K562 (cell line): ENCODE data around the gene DNASE2. TPM values are rescaled to one million over a fixed set of nuclear protein-coding genes. Genes with fewer than 3 reads are reported as not detected.

Source experiments
- ATAC-seq: fragments of 200-7000 bp; cut with Tn5 transposase; 3 replicates; pipeline ENCODE4 v1.9.1; 2020; ENCODE audit warnings: moderate library complexity
- BruUV-seq: library from RNA; stranded (reverse); fragments of 400-500 nt; replicated peaks from 2 replicates; lab custom pipeline; 2021; lab: Mats Ljungman, UMichigan
- CTCF ChIA-PET: fragments of 300-600 bp; formaldehyde crosslinking; extraction: SDS; loops from one replicate; lab custom pipeline; 2021; ENCODE audit warnings: low intra/inter-chr PET ratio; lab: Yijun Ruan, JAX
- POLR2A ChIA-PET: fragments of 300-600, 350-650 bp; sonication (Branson Sonifier 250); formaldehyde crosslinking; extraction: SDS; loops from one replicate; lab custom pipeline; 2021; ENCODE audit warnings: antibody characterized with exemption, inconsistent platforms; lab: Yijun Ruan, JAX
- DNase-seq, 4 experiments: peaks; one replicate each; pipeline versions ENCODE4 v3.0.0 to v3.0.0-alpha.2; 2011 to 2018; ENCODE audit warnings: low spot score in 3 of 4, mixed read lengths in 3 of 4; ENCODE audit errors: extremely low read depth in 1 of 4
- FAIRE-seq: peaks from 2 replicates; lab custom pipeline; 2011; peaks lifted over from hg19 to GRCh38; lab: Jason Lieb, UNC
- H2AFZ ChIP-seq: 2 replicates; pipeline ENCODE4 v1.6.0; 2011; ENCODE audit warnings: low read depth, low read length, control low read depth, inconsistent platforms
- H3K27ac ChIP-seq: fragments of 200-600 bp; 3 replicates; pipeline ENCODE4 v1.8.0; 2011; ENCODE audit warnings: low read depth, mild to moderate bottlenecking, control low read depth, inconsistent platforms, low read length, moderate library complexity, mixed read lengths; ENCODE audit errors: extremely low read depth
- H3K27me3 ChIP-seq, 2 experiments: fragments of 300-600 bp in 1 of 2; 2 replicates in 1 of 2; 3 replicates in 1 of 2; pipeline versions ENCODE4 v1.6.0 to v1.8.0; 2011; ENCODE audit warnings: inconsistent platforms in 2 of 2, low read length in 2 of 2, mild to moderate bottlenecking in 1 of 2, mixed read lengths in 1 of 2, moderate library complexity in 1 of 2; ENCODE audit not compliant: control insufficient read depth in 2 of 2, insufficient read depth in 2 of 2
- H3K36me3 ChIP-seq: fragments of 300-600 bp; 3 replicates; pipeline ENCODE4 v1.8.0; 2011; ENCODE audit warnings: mild to moderate bottlenecking, low read length, inconsistent platforms; ENCODE audit not compliant: control insufficient read depth, insufficient read depth
- H3K4me1 ChIP-seq, 2 experiments: fragments of 200-600 bp in 1 of 2; replicated peaks in 1 of 2; 2 replicates in 1 of 2; 3 replicates in 1 of 2; pipeline versions ENCODE4 v1.5.1 to v1.8.0; 2011; ENCODE audit warnings: inconsistent platforms in 2 of 2, low read length in 2 of 2, mild to moderate bottlenecking in 1 of 2, mixed read lengths in 1 of 2, moderate library complexity in 1 of 2; ENCODE audit not compliant: control insufficient read depth in 2 of 2, insufficient read depth in 2 of 2
- H3K4me2 ChIP-seq: 2 replicates; pipeline ENCODE4 v1.6.1; 2011; ENCODE audit warnings: low read length, control low read depth, inconsistent platforms, mixed read lengths; ENCODE audit not compliant: insufficient read depth
- H3K4me3 ChIP-seq: fragments of 200-600 bp; sonication (generic), shearing (Covaris generic); 2 replicates; pipeline ENCODE4 v1.5.1; 2016; ENCODE audit warnings: control low read depth, inconsistent platforms
- H3K79me2 ChIP-seq: fragments of 200-600 bp; 3 replicates; pipeline ENCODE4 v1.8.0; 2011; ENCODE audit warnings: low read length, inconsistent platforms; ENCODE audit not compliant: control insufficient read depth, insufficient read depth
- H3K9ac ChIP-seq, 2 experiments: 2 replicates each; pipeline versions ENCODE4 v1.6.0 to v1.6.1; 2011; ENCODE audit warnings: low read depth in 2 of 2, low read length in 2 of 2, control low read depth in 1 of 2, inconsistent platforms in 1 of 2, mild to moderate bottlenecking in 1 of 2, mixed read lengths in 1 of 2; ENCODE audit not compliant: insufficient read depth in 1 of 2
- H3K9me1 ChIP-seq: one replicate; pipeline ENCODE4 v1.6.0; 2011; ENCODE audit warnings: inconsistent platforms, mild to moderate bottlenecking, low read length, moderate library complexity; ENCODE audit not compliant: control insufficient read depth, insufficient read depth
- H3K9me3 ChIP-seq: replicated peaks from 2 replicates; pipeline ENCODE4 v1.5.1; 2011; ENCODE audit warnings: low read depth, low read length, inconsistent platforms; ENCODE audit not compliant: control insufficient read depth, insufficient read depth
- H4K20me1 ChIP-seq: replicated peaks from 2 replicates; pipeline ENCODE4 v1.6.1; 2011; ENCODE audit warnings: low read length, inconsistent platforms, mixed read lengths; ENCODE audit not compliant: control insufficient read depth, insufficient read depth
- DLX4 ChIP-seq: fragments of 250-450 bp; sonication (Bioruptor Pico); IDR thresholded peaks from 2 replicates; pipeline ENCODE4 v1.6.1; 2021; ENCODE audit warnings: mild to moderate bottlenecking
- DPF2 ChIP-seq: fragments of 450-650 bp; IDR thresholded peaks from 2 replicates; pipeline ENCODE4 v1.6.1; 2016
- E2F8 ChIP-seq: fragments of 450-650 bp; IDR thresholded peaks from 2 replicates; pipeline ENCODE4 v1.7.1; 2018; ENCODE audit warnings: mild to moderate bottlenecking, low read depth; ENCODE audit not compliant: partially characterized antibody
- JUND ChIP-seq, 2 experiments: IDR thresholded peaks; 2 replicates in 1 of 2; 3 replicates in 1 of 2; pipeline ENCODE4 v1.6.1; 2011; ENCODE audit warnings: borderline replicate concordance in 2 of 2, low read depth in 2 of 2, low read length in 2 of 2, improper control_type of control experiment in 1 of 2, missing biosample characterization in 1 of 2, missing genetic modification characterization in 1 of 2, missing genetic modification reagents in 1 of 2
- RB1 ChIP-seq: fragments of 450-650 bp; IDR thresholded peaks from 2 replicates; pipeline ENCODE4 v1.6.1; 2017; ENCODE audit warnings: low read depth, mild to moderate bottlenecking
- SUPT5H ChIP-seq: fragments of 450-650 bp; IDR thresholded peaks from 2 replicates; pipeline ENCODE4 v1.6.1; 2016
- ZEB2 ChIP-seq: fragments of 450-650 bp; IDR thresholded peaks from 2 replicates; pipeline ENCODE4 v1.6.1; 2016
- ZNF121 ChIP-seq: sonication (generic); formaldehyde crosslinking; conservative IDR thresholded peaks from 2 replicates; pipeline ENCODE4 v1.8.0; 2022; ENCODE audit warnings: missing genetic modification reagents
- ZNF23 ChIP-seq: fragments of 250-450 bp; sonication (Bioruptor Pico); IDR thresholded peaks from 2 replicates; pipeline ENCODE4 v1.4.0; 2020; ENCODE audit warnings: mild to moderate bottlenecking
- WGBS: fragments of 100-300 bp; shearing (Covaris generic); methylation state at CpG from one replicate; pipeline ENCODE4 v1.1.6; 2016; ENCODE audit warnings: low coverage, mixed read lengths; ENCODE audit not compliant: insufficient coverage; ENCODE audit errors: missing lambda C conversion rate; 5-methylcytosine and 5-hydroxymethylcytosine counted together
- in situ Hi-C: fragments of 300-500 bp; cut with MboI; formaldehyde crosslinking; loops from 4 replicates; pipeline ENCODE4 v1.15.0; 2018; ENCODE audit warnings: inconsistent platforms, mixed read lengths
- intact Hi-C: fragments of 100-400 bp; cut with micrococcal nuclease; formaldehyde crosslinking; loops from 2 replicates; pipeline ENCODE4 v1.14.2; 2022
- polyA plus RNA-seq, 8 experiments: library from polyadenylated mRNA; depleted of rRNA in 4 of 8; stranded (reverse) in 5 of 8; unstranded in 3 of 8; fragments of >200 nt; fragmentation: Nextera tagmentation in 2 of 8; fragmentation: Illumina TruSeq in 1 of 8; extraction: Ambion mirVana in 2 of 8; extraction: Trizol in 1 of 8; gene quantifications; 2 replicates each; pipeline versions ENCODE4 v1.2.1 to v1.2.3, GENCODE V29; 2011 to 2014; ENCODE audit warnings: inconsistent platforms in 1 of 8, missing spikeins in 1 of 8
- total RNA-seq, 7 experiments: library from RNA; depleted of rRNA in 6 of 7; stranded (reverse); fragments of >200 nt in 6 of 7; fragmentation: Illumina TruSeq in 2 of 7; extraction: Trizol in 2 of 7; gene quantifications; 2 replicates each; pipeline versions ENCODE4 v1.2.1 to v1.2.3, GENCODE V29; 2011 to 2021; ENCODE audit warnings: low replicate concordance in 1 of 7
- TF ChIP-seq, protein P1 (sequence below), 2 experiments: fragments of 450-650 bp; IDR thresholded peaks; 2 replicates each; pipeline ENCODE4 v1.6.1; 2018; ENCODE audit warnings: mild to moderate bottlenecking in 2 of 2, low read depth in 1 of 2; ENCODE audit not compliant: partially characterized antibody in 2 of 2
- TF ChIP-seq, protein P2 (sequence below): fragments of 450-650 bp; IDR thresholded peaks from 2 replicates; pipeline ENCODE4 v1.6.1; 2016
- TF ChIP-seq, protein P3 (sequence below): fragments of 250-450 bp; sonication (Bioruptor Pico); IDR thresholded peaks from 2 replicates; pipeline ENCODE4 v1.8.0; 2021; ENCODE audit warnings: borderline replicate concordance, mild to moderate bottlenecking, moderate library complexity; ENCODE audit not compliant: poor library complexity, severe bottlenecking

Gene DNASE2
- total and polyA plus RNA-seq, 9 of the 15 experiments (the other 6 are each of a cell fraction or from before 2014, with no cell fraction given): 4.4 to 27.0 (median 20.2) TPM

DNA sequence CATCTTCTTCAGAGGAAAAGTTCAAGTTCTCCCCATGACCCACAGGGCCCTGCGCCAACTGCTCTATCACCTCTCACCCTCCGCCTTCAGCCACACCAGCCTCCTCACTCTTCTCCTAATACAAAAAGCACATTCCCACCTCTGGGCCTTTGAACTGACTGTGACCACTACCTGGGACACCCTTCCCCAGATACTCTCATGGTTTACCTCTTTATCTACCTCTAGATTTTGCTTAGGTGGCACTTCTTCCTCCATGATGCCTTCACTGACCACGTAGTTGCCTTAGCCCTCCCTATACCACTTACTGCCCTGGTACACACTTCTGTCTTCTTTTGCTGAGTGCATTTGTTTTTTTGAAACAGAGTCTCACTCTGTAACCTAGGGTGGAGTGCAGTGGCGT, 41.7 kb upstream of the DNASE2 start (continued):
- TF ChIP-seq, protein P1, sequence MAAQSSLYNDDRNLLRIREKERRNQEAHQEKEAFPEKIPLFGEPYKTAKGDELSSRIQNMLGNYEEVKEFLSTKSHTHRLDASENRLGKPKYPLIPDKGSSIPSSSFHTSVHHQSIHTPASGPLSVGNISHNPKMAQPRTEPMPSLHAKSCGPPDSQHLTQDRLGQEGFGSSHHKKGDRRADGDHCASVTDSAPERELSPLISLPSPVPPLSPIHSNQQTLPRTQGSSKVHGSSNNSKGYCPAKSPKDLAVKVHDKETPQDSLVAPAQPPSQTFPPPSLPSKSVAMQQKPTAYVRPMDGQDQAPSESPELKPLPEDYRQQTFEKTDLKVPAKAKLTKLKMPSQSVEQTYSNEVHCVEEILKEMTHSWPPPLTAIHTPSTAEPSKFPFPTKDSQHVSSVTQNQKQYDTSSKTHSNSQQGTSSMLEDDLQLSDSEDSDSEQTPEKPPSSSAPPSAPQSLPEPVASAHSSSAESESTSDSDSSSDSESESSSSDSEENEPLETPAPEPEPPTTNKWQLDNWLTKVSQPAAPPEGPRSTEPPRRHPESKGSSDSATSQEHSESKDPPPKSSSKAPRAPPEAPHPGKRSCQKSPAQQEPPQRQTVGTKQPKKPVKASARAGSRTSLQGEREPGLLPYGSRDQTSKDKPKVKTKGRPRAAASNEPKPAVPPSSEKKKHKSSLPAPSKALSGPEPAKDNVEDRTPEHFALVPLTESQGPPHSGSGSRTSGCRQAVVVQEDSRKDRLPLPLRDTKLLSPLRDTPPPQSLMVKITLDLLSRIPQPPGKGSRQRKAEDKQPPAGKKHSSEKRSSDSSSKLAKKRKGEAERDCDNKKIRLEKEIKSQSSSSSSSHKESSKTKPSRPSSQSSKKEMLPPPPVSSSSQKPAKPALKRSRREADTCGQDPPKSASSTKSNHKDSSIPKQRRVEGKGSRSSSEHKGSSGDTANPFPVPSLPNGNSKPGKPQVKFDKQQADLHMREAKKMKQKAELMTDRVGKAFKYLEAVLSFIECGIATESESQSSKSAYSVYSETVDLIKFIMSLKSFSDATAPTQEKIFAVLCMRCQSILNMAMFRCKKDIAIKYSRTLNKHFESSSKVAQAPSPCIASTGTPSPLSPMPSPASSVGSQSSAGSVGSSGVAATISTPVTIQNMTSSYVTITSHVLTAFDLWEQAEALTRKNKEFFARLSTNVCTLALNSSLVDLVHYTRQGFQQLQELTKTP (IDR thresholded peaks at IDR 0.05; ENCODE audit: low read depth in 1 of 2, partially characterized antibody in 2 of 2): no peak
- TF ChIP-seq, protein P2, sequence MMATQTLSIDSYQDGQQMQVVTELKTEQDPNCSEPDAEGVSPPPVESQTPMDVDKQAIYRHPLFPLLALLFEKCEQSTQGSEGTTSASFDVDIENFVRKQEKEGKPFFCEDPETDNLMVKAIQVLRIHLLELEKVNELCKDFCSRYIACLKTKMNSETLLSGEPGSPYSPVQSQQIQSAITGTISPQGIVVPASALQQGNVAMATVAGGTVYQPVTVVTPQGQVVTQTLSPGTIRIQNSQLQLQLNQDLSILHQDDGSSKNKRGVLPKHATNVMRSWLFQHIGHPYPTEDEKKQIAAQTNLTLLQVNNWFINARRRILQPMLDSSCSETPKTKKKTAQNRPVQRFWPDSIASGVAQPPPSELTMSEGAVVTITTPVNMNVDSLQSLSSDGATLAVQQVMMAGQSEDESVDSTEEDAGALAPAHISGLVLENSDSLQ: no peak
- TF ChIP-seq ZNF23 (no peak), DPF2 (no peak)

DNA sequence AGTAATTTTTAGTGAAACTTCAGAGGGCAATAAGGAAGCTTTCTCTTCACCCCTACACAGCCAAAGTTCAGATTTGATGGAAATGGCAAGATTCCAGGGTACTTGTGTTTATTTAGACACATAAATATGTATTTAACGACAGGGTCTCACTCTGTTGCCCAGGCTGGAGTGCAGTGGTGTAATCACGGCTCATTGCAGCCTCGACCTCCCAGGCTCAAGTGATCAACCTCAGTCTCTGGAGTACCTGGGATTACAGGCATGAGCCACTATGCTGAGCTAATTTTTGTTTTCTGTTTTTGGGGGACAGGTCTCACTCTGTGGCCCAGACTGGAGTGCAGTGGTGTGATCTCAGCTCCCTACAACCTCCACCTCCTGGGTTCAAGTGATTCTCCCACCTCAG, 39.8 kb upstream of the DNASE2 start:
- FAIRE-seq (no peak), DNase-seq (no peak), ATAC-seq (no peak)
- CTCF ChIA-PET: no interaction called here
- WGBS: 42% methylated on average over 3 of the region's 3 CpGs
- no peaks in the 10 kb centered on the region for H3K79me2 ChIP-seq
- no peak overlapping the region for H3K4me2 ChIP-seq
- intact Hi-C loops: no loop called here
- H3K9me3 ChIP-seq: no peaks in the 10 kb centered on the region
- peak overlapping the region; percentile 25; the same call in 1 of the 3 replicates for H3K27ac ChIP-seq
- no peaks in the 10 kb centered on the region for H3K9me1 ChIP-seq
- no peaks in the 10 kb centered on the region for H4K20me1 ChIP-seq
- peaks cover 4 to 31% of the 10 kb centered on the region in 2 experiments; a peak in 3 of 5 replicates for H3K4me1 ChIP-seq
- BruUV-seq: no TSS peak
- POLR2A ChIA-PET: interaction anchor here (0.6 to 3.0 kb wide), 11 partner anchors 12 to 49 kb away, joined by 3 to 10 read pairs (median 4); partner anchors contain the start of genes FARSA and GCDH
- H3K9ac ChIP-seq: no peak overlapping the region
- no peak overlapping the region for H3K4me3 ChIP-seq
- H2AFZ ChIP-seq: no peak overlapping the region
- H3K36me3 ChIP-seq: peaks cover 39% of the 10 kb centered on the region; the same call in 2 of the 3 replicates
- in situ Hi-C loops: no loop called here
- no peaks in the 10 kb centered on the region for H3K27me3 ChIP-seq
- TF ChIP-seq DLX4 (CRISPR knock-in tag) (no peak), E2F8 (no peak), RB1 (no peak), ZEB2 (no peak), SUPT5H (peak; percentile 63; the same call in 1 of the 2 replicates), DPF2 (no peak), JUND (IDR thresholded peaks at IDR 0.05; ENCODE audit: borderline replicate concordance, low read depth, low read length) (no peak), JUND (tag; IDR thresholded peaks at IDR 0.05; ENCODE audit: borderline replicate concordance, low read depth, low read length) (no peak), ZNF121 (CRISPR knock-in tag) (peak; percentile 88)
- TF ChIP-seq, protein P3, sequence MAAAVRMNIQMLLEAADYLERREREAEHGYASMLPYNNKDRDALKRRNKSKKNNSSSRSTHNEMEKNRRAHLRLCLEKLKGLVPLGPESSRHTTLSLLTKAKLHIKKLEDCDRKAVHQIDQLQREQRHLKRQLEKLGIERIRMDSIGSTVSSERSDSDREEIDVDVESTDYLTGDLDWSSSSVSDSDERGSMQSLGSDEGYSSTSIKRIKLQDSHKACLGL (CRISPR knock-in tag): no peak
